GM23248 (cell line): ENCODE results near the gene SOX10.

Experiments used
- EZH2 ChIP-seq: fragments of 200-600 bp; sonication (generic); IDR thresholded peaks from 2 replicates; pipeline ENCODE4 v1.6.1; 2018; ENCODE audit warnings: antibody characterized with exemption, mild to moderate bottlenecking; ENCODE audit not compliant: insufficient read depth, poor library complexity, severe bottlenecking
- EZH2phosphoT487 ChIP-seq: fragments of 200-600 bp; sonication (generic); IDR thresholded peaks from 2 replicates; pipeline ENCODE4 v1.6.1; 2018; ENCODE audit warnings: antibody characterized with exemption, moderate library complexity, mild to moderate bottlenecking, low read depth; ENCODE audit not compliant: insufficient read depth

DNA sequence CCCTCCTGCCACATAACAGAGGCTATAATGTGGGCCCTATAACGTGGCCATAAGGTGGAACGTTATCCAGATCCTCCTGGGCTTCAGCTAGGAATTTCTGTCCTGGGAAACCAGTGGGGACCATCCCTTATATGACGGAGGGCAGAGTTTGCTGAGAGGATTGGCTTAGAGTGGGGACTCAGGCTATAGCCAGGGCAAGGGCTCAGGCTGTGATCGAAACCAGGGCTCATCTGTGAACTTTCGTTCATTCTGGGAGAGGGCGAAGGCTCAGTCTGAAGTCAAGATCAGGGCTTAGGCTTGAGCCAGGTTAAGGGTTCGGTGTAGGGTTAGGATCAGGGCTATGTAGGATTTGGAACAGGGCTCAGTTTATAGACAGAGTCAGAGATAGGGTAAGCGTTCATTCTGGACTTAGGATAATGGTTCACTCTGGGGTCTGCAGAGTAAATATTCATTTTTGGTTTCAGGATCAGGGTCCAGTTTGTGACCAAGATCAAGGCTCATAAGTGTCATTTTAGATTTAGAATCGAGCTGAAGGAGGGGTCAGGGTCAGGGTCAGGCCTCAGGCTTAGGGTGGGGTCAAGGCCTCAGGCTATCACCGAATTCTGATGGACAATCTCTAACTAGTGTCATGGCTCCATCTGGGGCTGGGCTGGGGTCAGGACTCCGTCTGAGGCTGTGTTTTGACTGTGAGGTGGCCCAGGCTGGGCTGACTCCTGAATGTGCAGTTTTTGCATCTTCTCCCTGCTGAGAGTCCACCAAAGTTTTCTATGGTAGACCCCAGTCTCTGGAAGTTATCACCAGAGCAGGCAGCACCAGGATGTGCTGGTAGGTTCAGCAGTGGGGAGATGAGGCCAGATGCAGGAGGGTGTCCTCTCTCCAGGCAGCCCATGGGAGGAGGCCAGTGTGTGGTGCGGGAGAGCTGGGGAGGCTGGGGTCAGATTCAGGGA lies 33.9 kb upstream of the SOX10 start:
- TF ChIP-seq EZH2 (no peak), EZH2phosphoT487 (no peak)
